Mucosa of stomach (tissue), 1 donor: Measurements from ENCODE around the gene SCO1.
A peak's percentile ranks its signal among the peaks of the same experiment; 100 is the strongest.

Experiments
- H3K27me3 ChIP-seq: one replicate; pipeline ENCODE4 v1.7.0; 2013; ENCODE audit warnings: mild to moderate bottlenecking, low read length; ENCODE audit not compliant: control insufficient read depth, insufficient read depth
- H3K36me3 ChIP-seq: one replicate; pipeline ENCODE4 v1.7.0; 2013; ENCODE audit warnings: low read length; ENCODE audit not compliant: control insufficient read depth, insufficient read depth
- H3K4me1 ChIP-seq: one replicate; pipeline ENCODE4 v1.7.0; 2013; ENCODE audit warnings: mild to moderate bottlenecking, low read length; ENCODE audit not compliant: control insufficient read depth, insufficient read depth
- H3K4me3 ChIP-seq: one replicate; pipeline ENCODE4 v1.7.0; 2013; ENCODE audit warnings: low read length
- H3K9ac ChIP-seq: one replicate; pipeline ENCODE4 v1.7.0; 2013; ENCODE audit warnings: mild to moderate bottlenecking, low read length, moderate library complexity
- H3K9me3 ChIP-seq: one replicate; pipeline ENCODE4 v1.7.0; 2013; ENCODE audit warnings: mild to moderate bottlenecking, low read length, moderate library complexity; ENCODE audit not compliant: control insufficient read depth
- donor health status: Pancreatic carcinoma.

The SCO1 gene

DNA sequence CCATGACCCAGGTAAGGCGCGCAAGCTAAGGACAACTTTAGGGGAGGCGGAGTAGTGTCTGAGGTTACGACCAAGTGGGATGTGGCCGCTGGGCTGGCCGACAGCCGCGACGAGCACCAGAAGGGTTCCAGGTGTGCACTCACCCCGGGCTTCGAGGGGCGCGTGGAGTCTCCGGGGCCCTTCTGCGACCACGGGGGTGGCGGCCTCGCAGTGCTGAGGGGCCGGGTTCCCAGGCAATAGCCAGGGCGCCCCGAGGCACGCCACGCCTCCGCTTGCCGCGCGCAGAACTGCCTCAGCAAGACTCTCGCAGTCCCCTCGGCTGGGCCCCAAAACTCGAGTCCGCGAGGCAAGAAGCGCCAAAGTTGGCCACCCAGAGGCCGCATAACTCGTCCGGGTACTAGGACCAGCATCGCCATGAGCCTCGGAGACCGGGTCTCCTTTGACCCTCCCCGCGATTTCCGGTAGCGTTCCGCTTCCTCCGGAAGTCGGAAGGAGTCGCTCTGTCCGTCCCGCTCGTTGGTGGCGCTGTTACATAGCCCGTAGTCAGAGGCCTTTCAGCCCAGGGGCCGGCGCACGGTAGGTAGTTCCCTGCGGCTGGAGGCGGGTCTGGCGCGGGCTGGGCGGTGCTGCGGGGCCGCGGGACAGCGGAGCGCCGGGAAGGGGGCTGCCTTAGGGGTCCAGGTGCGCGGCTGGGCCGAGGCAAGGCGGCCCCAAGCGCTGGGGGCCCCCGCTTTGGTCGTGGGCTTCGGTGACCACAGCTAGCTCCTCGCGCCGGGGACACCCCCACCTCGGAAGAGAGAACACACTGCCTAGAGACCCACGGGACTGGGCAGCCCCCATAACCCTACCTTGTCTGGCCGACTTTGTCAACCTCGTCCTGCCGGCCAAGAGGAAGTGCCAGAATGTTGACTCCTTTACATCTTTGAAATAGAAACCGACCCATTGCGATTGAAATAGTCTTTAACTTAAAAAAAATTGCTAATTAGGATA, at the start of gene SCO1, which contains the start of gene ADPRM:
SCO1 (minus strand) TSS at position 442 of the 990 bp plus-strand sequence; CDS start at position 416, 26 bp downstream.
ADPRM (plus strand) TSS at position 503 of the 990 bp plus-strand sequence. CDS start 7,333 bp downstream, outside the sequence.
- Histone ChIP-seq H3K9me3 (no peaks in the 10 kb centered on the region), H3K27me3 (no peaks in the 10 kb centered on the region), H3K36me3 (no peaks in the 10 kb centered on the region), H3K9ac (peak within 1 kb of the TSS; percentile 84), H3K4me3 (peak within 1 kb of the TSS; percentile 72), H3K4me1 (peaks cover 13% of the 10 kb centered on the region)

DNA sequence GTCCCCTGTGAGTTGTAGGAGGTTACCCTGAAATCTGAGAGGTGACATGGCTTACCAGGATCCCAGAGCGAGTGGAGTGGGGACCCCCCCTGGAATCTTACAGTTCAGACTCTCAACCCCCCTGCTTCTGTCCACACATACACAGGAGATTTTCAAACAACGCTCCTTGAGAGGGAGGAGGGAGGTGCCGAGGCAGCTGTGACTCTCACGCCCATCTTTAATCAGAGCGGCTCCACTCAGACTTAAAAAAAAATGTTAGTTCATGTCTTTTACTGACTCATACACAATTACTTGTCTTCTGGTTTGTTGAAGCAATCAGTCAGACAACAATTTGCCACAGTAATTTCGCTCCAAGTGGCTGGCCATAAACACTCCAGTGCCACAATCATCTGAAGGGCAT, 47.9 kb upstream of the SCO1 start:
- H3K27me3 ChIP-seq, result no peaks in the 10 kb centered on the region
- no peak overlapping the region for H3K4me3 ChIP-seq
- peak overlapping the region; percentile 30 for H3K9ac ChIP-seq
- peaks cover 68% of the 10 kb centered on the region for H3K4me1 ChIP-seq
- H3K9me3 ChIP-seq, result no peaks in the 10 kb centered on the region
- H3K36me3 ChIP-seq, result no peaks in the 10 kb centered on the region

DNA sequence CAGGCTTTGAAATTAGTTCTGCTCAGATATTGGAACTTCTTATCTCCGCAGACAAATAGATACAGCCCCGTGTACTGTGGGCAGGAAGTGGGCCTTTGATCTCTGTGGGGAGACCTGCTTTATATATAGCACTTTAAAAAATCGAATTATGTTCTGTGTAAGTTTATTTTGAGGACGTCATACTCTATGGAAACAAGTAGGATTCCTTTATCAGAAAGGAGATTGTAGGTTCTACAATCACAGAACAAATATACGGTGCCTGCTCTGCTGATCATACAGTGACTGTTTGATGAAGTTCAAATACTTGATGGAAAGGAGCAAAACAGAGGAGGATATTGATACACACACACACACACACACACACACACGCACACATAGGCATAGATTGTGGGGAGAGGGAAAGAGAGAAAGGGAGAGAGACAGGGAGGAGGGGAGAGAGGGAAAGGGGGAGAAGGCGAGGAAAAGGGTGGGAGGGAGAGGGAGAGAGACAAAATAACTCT, 47.2 kb upstream of the SCO1 start:
- no peaks in the 10 kb centered on the region for H3K9me3 ChIP-seq
- H3K36me3 ChIP-seq, result no peaks in the 10 kb centered on the region
- H3K27me3 ChIP-seq, result no peaks in the 10 kb centered on the region
- H3K4me1 ChIP-seq, result peaks cover 65% of the 10 kb centered on the region
- H3K4me3 ChIP-seq, result no peak overlapping the region
- H3K9ac ChIP-seq, result peak overlapping the region; percentile 30

DNA sequence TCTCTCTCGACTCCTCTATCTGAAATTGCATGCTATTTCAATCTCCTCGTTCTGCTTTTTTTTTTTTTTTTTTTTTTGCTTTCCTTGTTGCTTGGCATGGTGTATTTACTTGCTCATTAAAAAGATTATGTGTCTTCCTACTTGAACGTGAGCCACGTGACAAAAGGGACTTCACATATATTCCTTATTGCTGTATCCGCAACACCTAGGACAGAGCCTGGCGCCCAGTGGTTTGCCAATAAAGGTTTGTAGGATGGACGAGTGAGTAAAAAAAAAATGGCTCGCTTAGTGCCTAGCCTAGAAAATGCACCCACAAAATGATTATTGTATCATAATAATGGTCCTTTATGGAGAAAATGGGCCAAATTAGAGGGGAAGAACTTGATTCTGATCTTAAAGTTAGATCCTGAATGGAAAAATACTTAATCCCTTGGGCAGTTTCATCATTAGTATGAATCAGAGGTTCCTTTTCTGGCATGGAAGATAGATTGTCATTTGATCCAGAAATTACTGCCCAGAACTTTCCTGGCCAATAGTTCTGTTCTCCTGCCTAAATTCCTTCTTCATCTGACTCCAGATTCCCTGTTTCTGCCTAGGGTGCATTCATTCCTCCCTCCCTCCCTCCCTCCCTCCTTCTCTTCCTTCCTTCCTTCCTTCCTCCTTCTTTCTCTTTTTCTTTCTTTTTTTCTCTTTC, 46.1 kb upstream of the SCO1 start:
- no peak overlapping the region for H3K9ac ChIP-seq

DNA sequence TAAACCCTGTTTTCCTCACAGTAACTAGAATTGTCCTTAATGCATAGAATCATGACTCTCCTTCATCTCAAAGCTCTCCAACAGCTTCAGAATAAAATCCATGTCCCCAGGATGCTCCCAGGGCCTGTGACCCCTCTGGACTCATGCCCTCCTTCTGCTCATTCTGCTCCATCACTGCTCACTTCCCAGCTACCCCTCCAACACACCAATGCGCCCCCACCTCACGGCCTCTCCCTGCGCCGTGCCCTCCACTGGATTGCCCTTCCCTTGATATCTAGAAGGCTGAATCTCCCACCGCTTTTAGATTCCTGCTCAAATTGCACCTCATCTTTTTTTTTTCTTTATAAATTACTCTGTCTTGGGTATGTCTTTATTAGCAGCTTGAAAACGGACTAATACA, 45.1 kb upstream of the SCO1 start:
- Histone ChIP-seq H3K27me3 (no peaks in the 10 kb centered on the region), H3K9ac (no peak overlapping the region), H3K4me1 (peaks cover 69% of the 10 kb centered on the region), H3K4me3 (no peak overlapping the region), H3K9me3 (no peaks in the 10 kb centered on the region), H3K36me3 (no peaks in the 10 kb centered on the region)

More for the DNA sequence above, 46.1 kb upstream of the SCO1 start:
- Histone ChIP-seq H3K36me3 (no peaks in the 10 kb centered on the region), H3K4me1 (peaks cover 62% of the 10 kb centered on the region), H3K9me3 (no peaks in the 10 kb centered on the region), H3K4me3 (no peak overlapping the region), H3K27me3 (no peaks in the 10 kb centered on the region)

DNA sequence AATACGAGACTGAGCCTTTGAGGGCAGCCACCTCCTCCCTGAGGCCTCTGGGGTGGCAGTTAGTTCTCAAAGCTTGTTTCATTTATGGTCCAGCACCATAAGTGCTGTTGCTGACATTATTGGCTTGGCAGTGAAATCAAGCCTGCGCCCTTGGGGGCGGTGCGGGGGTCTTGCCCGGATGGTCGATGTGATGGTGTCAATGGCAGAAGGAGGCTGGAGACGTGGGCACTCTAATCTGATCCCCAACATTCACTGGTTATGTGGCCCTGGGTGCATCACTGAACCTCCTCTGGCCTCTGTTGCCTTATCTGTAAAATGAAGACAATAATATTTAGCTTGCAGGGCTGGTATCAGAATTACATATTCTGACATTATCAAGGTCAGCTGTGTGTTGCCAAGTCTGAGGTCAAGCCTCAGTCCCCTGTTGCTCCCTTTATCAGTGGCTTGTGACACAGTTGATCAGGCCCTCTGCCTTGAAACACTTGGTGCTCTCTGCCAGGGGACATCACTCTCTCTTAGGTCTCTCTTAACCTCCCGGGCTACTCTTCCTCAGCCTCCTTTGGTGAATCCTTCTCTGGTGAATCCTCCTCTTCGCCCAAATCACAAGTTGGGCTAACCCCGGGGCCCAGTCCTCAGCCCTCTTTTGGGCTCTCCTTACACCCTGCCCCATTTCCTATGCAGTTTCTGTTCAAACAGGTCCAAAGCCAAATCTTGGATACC, 44.2 kb upstream of the SCO1 start:
- Histone ChIP-seq H3K9ac (no peak overlapping the region), H3K27me3 (no peaks in the 10 kb centered on the region), H3K4me1 (peaks cover 73% of the 10 kb centered on the region), H3K36me3 (no peaks in the 10 kb centered on the region), H3K9me3 (no peaks in the 10 kb centered on the region), H3K4me3 (no peak overlapping the region)

DNA sequence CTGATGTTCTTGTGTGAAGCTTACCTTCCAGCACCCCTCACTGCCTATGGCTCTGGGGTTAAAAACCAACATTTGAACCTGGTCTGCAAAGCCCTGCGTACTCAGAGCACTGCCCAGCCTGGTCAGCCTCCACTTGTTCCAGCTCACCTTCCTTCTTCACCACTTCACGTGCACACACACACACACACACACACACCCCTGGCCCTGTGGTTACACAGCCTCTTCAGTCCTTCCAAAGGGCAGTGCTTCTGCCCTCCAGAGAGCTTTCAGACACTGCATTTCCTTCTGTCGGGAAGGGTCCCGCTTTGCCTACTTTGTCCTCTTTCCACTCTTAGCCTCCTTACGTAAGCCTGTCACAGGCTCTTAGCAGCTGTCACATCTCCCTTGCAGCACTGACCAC, 42.1 kb upstream of the SCO1 start:
- peaks cover 71% of the 10 kb centered on the region for H3K4me1 ChIP-seq

DNA sequence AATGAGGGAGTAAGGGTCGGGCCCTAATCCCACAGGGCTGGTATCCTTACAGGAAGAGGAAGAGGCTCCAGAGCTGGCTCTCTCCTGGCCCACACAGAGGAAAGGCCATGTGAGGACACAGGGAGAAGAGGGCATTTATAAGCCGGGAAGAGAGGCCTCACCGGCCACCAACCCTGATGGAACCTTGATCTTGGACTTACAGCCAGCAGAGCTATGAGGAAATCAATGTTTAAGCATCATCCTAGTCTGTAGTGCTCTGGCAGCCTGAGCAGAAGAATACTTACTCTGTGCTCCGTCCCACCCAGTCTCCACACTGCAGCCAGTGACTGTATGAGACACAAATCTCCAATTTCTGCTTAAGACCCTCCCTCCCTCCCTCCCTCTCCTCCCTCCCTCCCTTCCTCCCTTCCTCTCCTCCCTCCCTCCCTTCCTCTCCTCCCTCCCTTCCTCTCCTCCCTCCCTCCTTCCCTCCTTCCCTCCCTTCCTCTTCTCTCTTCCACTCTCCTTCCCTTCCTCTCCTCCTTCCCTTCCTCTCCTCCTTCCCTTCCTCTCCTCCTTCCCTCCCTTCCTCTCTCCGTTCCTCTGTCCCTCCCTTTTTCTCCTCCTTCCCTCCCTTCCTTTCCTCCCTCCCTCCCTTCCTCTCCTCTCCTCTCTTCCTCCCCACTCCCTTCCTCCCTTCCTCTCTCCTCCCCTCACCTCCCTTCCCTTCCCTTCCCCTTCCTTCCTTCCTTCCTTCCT, 41.4 kb upstream of the SCO1 start:
- peak overlapping the region; percentile 30 for H3K9ac ChIP-seq
- H3K36me3 ChIP-seq, result no peaks in the 10 kb centered on the region
- H3K27me3 ChIP-seq, result no peaks in the 10 kb centered on the region
- no peaks in the 10 kb centered on the region for H3K9me3 ChIP-seq
- H3K4me1 ChIP-seq, result peaks cover 74% of the 10 kb centered on the region
- H3K4me3 ChIP-seq, result no peak overlapping the region

More for the DNA sequence above, 42.1 kb upstream of the SCO1 start:
- peak overlapping the region; percentile 30 for H3K9ac ChIP-seq
- no peaks in the 10 kb centered on the region for H3K27me3 ChIP-seq
- H3K9me3 ChIP-seq, result no peaks in the 10 kb centered on the region
- no peaks in the 10 kb centered on the region for H3K36me3 ChIP-seq
- no peak overlapping the region for H3K4me3 ChIP-seq

DNA sequence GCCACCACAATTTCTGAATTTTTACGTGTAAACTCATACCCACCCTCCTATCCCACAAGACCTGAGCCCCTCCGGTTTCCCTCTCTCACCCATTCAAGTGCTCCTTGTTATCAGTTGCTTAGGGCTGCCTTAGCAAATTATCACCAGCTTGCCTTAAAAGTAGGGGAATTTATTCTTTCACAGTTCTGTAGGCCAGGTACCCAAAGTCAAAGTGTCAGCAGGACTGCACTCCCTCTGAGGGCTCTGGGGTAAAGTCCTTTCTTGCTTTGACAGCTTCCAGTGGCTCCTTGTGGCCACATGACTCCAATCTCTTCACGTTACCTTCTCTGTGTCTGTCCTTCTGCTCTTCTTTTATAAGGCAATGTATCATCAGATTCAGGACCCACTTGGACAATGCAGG, 40.4 kb upstream of the SCO1 start:
- H3K9me3 ChIP-seq, result no peaks in the 10 kb centered on the region
- H3K36me3 ChIP-seq, result no peaks in the 10 kb centered on the region
- H3K9ac ChIP-seq, result peak overlapping the region; percentile 11
- H3K4me3 ChIP-seq, result no peak overlapping the region
- H3K4me1 ChIP-seq, result peaks cover 74% of the 10 kb centered on the region
- H3K27me3 ChIP-seq, result no peaks in the 10 kb centered on the region

DNA sequence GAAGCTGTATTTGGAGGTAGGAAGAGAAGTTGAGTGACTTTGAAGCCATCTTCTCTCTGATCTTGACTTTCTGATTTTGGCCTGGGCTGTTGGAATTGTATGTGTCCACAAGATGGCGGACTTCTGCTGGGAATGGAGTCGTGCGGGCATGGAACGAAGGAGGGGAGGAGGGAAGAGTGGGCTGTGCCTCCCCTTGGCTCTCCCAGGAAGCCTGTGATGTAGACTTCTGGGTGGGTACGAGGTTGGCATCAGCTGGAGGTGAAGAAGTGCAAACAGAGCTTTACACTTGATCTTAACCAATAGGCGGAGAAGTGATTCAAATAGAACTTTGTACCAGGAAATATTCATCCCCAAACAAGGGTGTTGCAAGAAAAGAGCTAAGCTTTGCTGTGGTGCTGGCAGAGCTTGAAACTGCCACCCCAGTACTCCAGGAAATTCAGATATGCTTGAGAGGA, 39.9 kb upstream of the SCO1 start:
- Histone ChIP-seq H3K4me1 (peaks cover 76% of the 10 kb centered on the region), H3K9ac (peak overlapping the region; percentile 40), H3K9me3 (no peaks in the 10 kb centered on the region), H3K36me3 (no peaks in the 10 kb centered on the region), H3K27me3 (no peaks in the 10 kb centered on the region), H3K4me3 (no peak overlapping the region)

DNA sequence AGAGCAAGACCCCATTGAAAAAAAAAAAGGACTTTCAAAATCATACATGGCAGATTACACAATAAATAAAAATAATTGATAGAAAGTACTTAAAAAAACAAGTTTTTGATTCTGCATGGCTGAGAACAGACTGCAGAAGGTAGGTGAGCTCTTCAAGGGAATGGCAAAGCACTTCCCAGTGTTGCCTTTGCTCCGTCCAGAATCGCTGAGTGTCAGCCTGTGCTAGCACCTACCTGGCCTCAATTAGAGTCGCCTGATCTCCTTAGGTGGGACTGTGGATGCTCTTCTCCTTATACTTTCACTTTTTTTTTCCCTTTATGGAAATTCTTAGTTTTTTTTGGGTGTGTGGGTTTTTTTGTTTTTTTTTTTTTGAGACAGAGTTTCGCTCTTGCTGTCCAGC, 38.5 kb upstream of the SCO1 start:
- Histone ChIP-seq H3K4me1 (peaks cover 73% of the 10 kb centered on the region), H3K4me3 (no peak overlapping the region), H3K9ac (no peak overlapping the region), H3K9me3 (no peaks in the 10 kb centered on the region), H3K36me3 (no peaks in the 10 kb centered on the region), H3K27me3 (no peaks in the 10 kb centered on the region)
